WTC11 (cell line): Measurements from ENCODE around the gene CENPS. TPM values are rescaled to one million over a fixed set of nuclear protein-coding genes. Genes with fewer than 3 reads are reported as not detected.

Source experiments
- E2F5 ChIP-seq: sonication (generic); formaldehyde crosslinking; IDR thresholded peaks from 2 replicates; pipeline ENCODE4 v1.8.1; 2022; ENCODE audit warnings: mild to moderate bottlenecking, moderate library complexity, missing genetic modification reagents
- ESRRA ChIP-seq: sonication (generic); formaldehyde crosslinking; IDR thresholded peaks from 2 replicates; pipeline ENCODE4 v1.8.1; 2022; ENCODE audit warnings: mild to moderate bottlenecking, missing genetic modification reagents, borderline replicate concordance
- ZBTB43 ChIP-seq: sonication (generic); formaldehyde crosslinking; IDR thresholded peaks from 2 replicates; pipeline ENCODE4 v1.8.1; 2023; ENCODE audit warnings: mild to moderate bottlenecking, missing genetic modification reagents
- ZNF232 ChIP-seq: sonication (generic); formaldehyde crosslinking; IDR thresholded peaks from 2 replicates; pipeline ENCODE4 v1.8.0; 2022; ENCODE audit warnings: mild to moderate bottlenecking, missing genetic modification reagents
- ZNF416 ChIP-seq: fragments of 250-450 bp; sonication (Bioruptor Pico); IDR thresholded peaks from 2 replicates; pipeline ENCODE4 v1.9.0; 2021; ENCODE audit warnings: mild to moderate bottlenecking, inconsistent platforms
- total RNA-seq: library from RNA; stranded (reverse); gene quantifications from 3 replicates; pipeline ENCODE4 v1.2.3, GENCODE V29; 2021
- TF ChIP-seq, protein P1 (sequence below): sonication (generic); formaldehyde crosslinking; IDR thresholded peaks from 2 replicates; pipeline ENCODE4 v1.8.1; 2022; ENCODE audit warnings: low read depth, mild to moderate bottlenecking, moderate library complexity, missing genetic modification reagents, borderline replicate concordance

CENPS gene
- total RNA-seq, 1 experiment from 2014 or later: 13.8 TPM

DNA sequence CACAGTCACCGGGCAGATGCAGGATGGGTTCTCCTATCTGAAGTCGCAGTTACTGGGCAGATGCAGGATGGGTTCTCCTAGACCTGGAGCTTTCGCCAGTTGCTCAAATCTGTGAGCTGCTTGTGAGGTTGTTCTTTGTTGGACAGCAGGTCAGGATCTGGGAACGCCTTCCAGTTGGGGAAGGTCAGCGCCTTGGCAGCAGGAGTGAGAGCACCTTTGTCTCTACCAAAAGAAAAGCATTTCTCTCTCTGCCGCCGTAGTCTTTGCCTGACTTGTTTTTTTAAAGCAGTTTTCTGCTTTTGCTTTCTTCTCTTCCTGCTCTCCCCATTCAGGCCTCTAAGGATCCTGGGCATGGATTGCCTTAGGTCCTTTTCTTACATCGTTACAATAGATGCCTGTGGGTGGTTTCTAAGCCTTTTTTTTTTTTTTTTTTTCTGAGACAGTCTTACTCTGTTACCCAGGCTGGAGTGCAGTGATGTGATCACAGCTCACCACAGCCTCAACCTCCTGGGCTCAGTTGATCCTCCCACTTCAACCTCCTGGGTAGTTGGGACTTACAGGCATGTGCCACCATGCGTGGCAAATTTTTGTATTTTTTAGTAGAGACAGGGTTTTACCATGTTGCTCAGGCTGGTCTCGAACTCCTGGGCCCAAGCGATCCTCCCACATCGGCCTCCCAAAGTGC is 60.2 kb downstream of the CENPS start (continued):
- TF ChIP-seq E2F5 (CRISPR knock-in tag): no peak
- TF ChIP-seq, protein P1, sequence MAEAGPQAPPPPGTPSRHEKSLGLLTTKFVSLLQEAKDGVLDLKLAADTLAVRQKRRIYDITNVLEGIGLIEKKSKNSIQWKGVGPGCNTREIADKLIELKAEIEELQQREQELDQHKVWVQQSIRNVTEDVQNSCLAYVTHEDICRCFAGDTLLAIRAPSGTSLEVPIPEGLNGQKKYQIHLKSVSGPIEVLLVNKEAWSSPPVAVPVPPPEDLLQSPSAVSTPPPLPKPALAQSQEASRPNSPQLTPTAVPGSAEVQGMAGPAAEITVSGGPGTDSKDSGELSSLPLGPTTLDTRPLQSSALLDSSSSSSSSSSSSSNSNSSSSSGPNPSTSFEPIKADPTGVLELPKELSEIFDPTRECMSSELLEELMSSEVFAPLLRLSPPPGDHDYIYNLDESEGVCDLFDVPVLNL (CRISPR knock-in tag): no peak
- no peak for TF ChIP-seq ZNF232 (CRISPR knock-in tag)
- no peak for TF ChIP-seq ESRRA (CRISPR knock-in tag)
- TF ChIP-seq ZBTB43: no peak
- TF ChIP-seq ZNF416 (CRISPR knock-in tag): no peak

Other genes with a start within 250 kb of the CENPS start
- gene KIF1B, start 219.9 kb upstream of the CENPS start, total RNA-seq: 63.1 to 70.1 TPM (median 64.9 TPM) in 3 replicates
- 270 to 278 TPM (median 272 TPM) in 3 replicates for gene PGD, start 31.4 kb upstream of the CENPS start, total RNA-seq
- gene CORT, start 19.6 kb downstream of the CENPS start, total RNA-seq: 0.48 to 0.66 TPM (median 0.48 TPM) in 3 replicates
- 86.4 to 86.7 TPM (median 86.5 TPM) in 3 replicates for gene DFFA, start 42.1 kb downstream of the CENPS start, total RNA-seq
- gene PEX14, start 44.5 kb downstream of the CENPS start, total RNA-seq: 27.3 to 30.5 TPM (median 27.8 TPM) in 3 replicates